Stomach (tissue), 9 donors: Measurements from ENCODE around the gene DSG4. TPM values are rescaled to one million over a fixed set of nuclear protein-coding genes. Genes with fewer than 3 reads are reported as not detected.

Experiments used
- DNase-seq, 2 donors: peaks; one replicate each; pipeline versions ENCODE4 v3.0.0 to v3.0.0-alpha.2; 2013 to 2019
- H3K27ac ChIP-seq, 5 donors: fragments of 200-600 bp in 4 of 5; sonication (generic) in 4 of 5; one replicate each; pipeline ENCODE4 v1.5.1; 2013 to 2019; ENCODE audit warnings: mild to moderate bottlenecking in 1 of 5, moderate library complexity in 1 of 5
- H3K27me3 ChIP-seq, 3 donors: fragments of 200-600 bp; sonication (generic); one replicate each; pipeline ENCODE4 v1.5.1; 2017 to 2019; ENCODE audit warnings: mixed run types in 1 of 3
- H3K36me3 ChIP-seq, 4 donors: fragments of 200-600 bp; sonication (generic); 1 replicate in 3 of 4; 2 replicates in 1 of 4; pipeline ENCODE4 v1.5.1; 2016 to 2019
- H3K4me1 ChIP-seq, 4 donors: fragments of 200-600 bp; sonication (generic); one replicate each; pipeline ENCODE4 v1.5.1; 2016 to 2019
- H3K4me3 ChIP-seq, 4 donors: fragments of 200-600 bp; sonication (generic) in 3 of 4; one replicate each; pipeline ENCODE4 v1.5.1; 2016 to 2019; ENCODE audit warnings: mild to moderate bottlenecking in 1 of 4
- H3K9me3 ChIP-seq, 4 donors: fragments of 200-600 bp; sonication (generic); one replicate each; pipeline ENCODE4 v1.5.1; 2016 to 2019
- EP300 ChIP-seq: sonication (generic); formaldehyde crosslinking; IDR thresholded peaks from one replicate; pipeline ENCODE4 v1.6.1; 2017; ENCODE audit warnings: antibody characterized with exemption
- POLR2A ChIP-seq, 4 donors: fragments of 450-650 bp; IDR thresholded peaks; one replicate each; pipeline ENCODE4 v1.6.1; 2016; ENCODE audit warnings: antibody characterized with exemption in 4 of 4, control low read depth in 2 of 4, mild to moderate bottlenecking in 1 of 4, moderate library complexity in 1 of 4
- POLR2AphosphoS5 ChIP-seq, 3 donors: sonication (generic); formaldehyde crosslinking; IDR thresholded peaks; one replicate each; pipeline ENCODE4 v1.6.1; 2016; ENCODE audit warnings: antibody characterized with exemption in 3 of 3
- WGBS, 5 donors: extraction: QIAGEN DNeasy Blood & Tissue Kit in 3 of 5; methylation state at CpG; one replicate each; pipeline versions ENCODE4 v1.1.5 to v1.1.7; 2013 to 2018; 5-methylcytosine and 5-hydroxymethylcytosine counted together
- intact Hi-C: fragments of 100-400 bp; cut with DNase I; formaldehyde crosslinking; loops from one replicate; pipeline ENCODE4 v1.15.1; 2023; ENCODE audit warnings: low total_unique reads
- polyA plus RNA-seq, 3 donors: library from polyadenylated mRNA; stranded (reverse); fragments of 200-250 nt; gene quantifications; one replicate each; pipeline ENCODE4 v1.2.3, GENCODE V29; 2013
- total RNA-seq, 5 donors: library from RNA; depleted of rRNA; stranded (reverse); fragments of >200 nt; gene quantifications; one replicate each; pipeline versions ENCODE4 v1.1.0 to v1.2.3, GENCODE V29; 2014 to 2016
- TF ChIP-seq, protein P1 (sequence below), 7 experiments: fragments of 450-650 bp in 4 of 7; fragments of 200-600 bp in 3 of 7; sonication (generic) in 3 of 7; IDR thresholded peaks; one replicate each; pipeline ENCODE4 v1.5.1; 2016 to 2019; ENCODE audit warnings: antibody characterized with exemption in 7 of 7, control low read depth in 2 of 7, mild to moderate bottlenecking in 1 of 7
- donor health status: healthy with polysubstance abuse.
- donor health status: Bipolar disorder and iron deficiency.
- donor health status: healthy.

The DSG4 gene
- total and polyA plus RNA-seq, 8 donors = 0.55 to 0.76 TPM; not detected in 6

DNA sequence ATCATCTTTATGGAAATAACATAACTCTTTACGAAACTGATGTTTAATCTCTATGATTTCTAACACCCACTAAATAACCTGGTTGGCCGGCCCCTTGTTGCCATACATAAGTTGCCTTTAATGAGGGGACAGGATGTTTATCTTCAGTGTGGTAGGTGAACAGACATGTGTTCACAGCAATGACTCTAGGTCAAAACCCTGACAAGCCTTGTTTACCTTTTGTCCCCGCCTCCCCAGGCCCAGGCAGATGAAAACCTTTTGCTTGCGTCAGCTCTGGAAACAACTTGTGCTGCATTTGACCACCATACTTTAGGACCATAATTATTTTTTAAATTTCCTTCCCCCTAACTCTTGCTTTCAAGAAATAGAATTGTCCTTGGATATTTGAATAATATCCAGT, 2.9 kb upstream of the DSG4 start:
- no peaks in the 10 kb centered on the region for H3K36me3 ChIP-seq
- no peaks in the 10 kb centered on the region for H3K4me1 ChIP-seq
- WGBS, 5 donors = 65 to 78% (median 69%) methylated on average over 4 of the region's 4 CpGs
- no peaks in the 10 kb centered on the region for H3K27me3 ChIP-seq
- intact Hi-C loops = no loop called here
- no peak for TF ChIP-seq POLR2AphosphoS5 (IDR thresholded peaks at IDR 0.05)
- TF ChIP-seq POLR2A (IDR thresholded peaks at IDR 0.05) = no peak
- TF ChIP-seq, protein P1, sequence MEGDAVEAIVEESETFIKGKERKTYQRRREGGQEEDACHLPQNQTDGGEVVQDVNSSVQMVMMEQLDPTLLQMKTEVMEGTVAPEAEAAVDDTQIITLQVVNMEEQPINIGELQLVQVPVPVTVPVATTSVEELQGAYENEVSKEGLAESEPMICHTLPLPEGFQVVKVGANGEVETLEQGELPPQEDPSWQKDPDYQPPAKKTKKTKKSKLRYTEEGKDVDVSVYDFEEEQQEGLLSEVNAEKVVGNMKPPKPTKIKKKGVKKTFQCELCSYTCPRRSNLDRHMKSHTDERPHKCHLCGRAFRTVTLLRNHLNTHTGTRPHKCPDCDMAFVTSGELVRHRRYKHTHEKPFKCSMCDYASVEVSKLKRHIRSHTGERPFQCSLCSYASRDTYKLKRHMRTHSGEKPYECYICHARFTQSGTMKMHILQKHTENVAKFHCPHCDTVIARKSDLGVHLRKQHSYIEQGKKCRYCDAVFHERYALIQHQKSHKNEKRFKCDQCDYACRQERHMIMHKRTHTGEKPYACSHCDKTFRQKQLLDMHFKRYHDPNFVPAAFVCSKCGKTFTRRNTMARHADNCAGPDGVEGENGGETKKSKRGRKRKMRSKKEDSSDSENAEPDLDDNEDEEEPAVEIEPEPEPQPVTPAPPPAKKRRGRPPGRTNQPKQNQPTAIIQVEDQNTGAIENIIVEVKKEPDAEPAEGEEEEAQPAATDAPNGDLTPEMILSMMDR (IDR thresholded peaks at IDR 0.05) = no peak
- no peak for TF ChIP-seq EP300
- no peak overlapping the region for H3K27ac ChIP-seq
- no peak for DNase-seq
- H3K9me3 ChIP-seq = no peaks in the 10 kb centered on the region
- no peak overlapping the region for H3K4me3 ChIP-seq

DNA sequence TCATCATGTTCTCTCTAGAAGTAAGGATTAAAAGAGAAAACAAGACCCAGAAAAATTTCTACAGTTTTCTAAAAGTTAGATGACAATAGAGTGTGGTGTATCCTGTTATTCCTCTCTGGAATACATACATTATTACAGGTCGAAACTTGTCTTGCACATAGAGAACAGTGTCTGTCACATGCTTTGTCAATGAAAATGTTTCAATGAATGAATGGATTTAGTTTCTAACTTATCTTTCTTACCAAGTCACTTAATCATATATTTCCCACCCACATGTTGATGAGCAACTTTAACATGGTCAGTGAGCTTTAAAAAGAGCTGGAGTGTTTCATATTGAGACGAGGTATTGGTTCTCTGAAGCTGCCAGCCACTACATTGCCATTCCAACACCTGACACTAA, 4.3 kb downstream of the DSG4 start:
- H3K9me3 ChIP-seq = no peaks in the 10 kb centered on the region
- no peaks in the 10 kb centered on the region for H3K27me3 ChIP-seq
- no peak overlapping the region for H3K27ac ChIP-seq
- no peak for DNase-seq
- H3K36me3 ChIP-seq = no peaks in the 10 kb centered on the region
- TF ChIP-seq POLR2AphosphoS5 (IDR thresholded peaks at IDR 0.05) (no peak), EP300 (no peak), POLR2A (IDR thresholded peaks at IDR 0.05) (no peak)
- TF ChIP-seq, protein P1 (IDR thresholded peaks at IDR 0.05) = no peak
- no peak overlapping the region for H3K4me3 ChIP-seq
- H3K4me1 ChIP-seq = no peaks in the 10 kb centered on the region
- intact Hi-C loops = no loop called here
- 84 to 95% (median 86%) methylated on average over 2 of the region's 2 CpGs for WGBS, 5 donors

DNA sequence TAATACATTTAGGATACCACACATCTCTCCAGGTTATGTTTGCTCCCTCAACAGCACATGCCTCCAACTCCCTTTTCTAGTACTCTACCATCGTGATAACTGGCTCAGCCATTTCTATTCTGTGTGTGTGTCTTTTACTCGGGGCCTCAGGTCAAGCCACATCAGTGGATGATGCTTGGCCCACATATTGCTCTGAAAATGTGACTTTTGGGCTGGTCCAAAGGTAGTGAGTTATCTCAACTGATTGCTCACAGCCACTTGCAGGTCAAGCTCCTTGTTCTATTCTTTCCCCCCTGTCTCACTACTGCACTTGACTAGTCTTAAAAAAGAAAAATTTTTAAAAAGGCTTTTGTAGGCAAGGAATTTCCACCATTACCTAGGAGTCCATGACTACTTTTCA, 5.5 kb downstream of the DSG4 start:
- DNase-seq = no peak
- WGBS, 5 donors = 73 to 93% (median 83%) methylated on average over 2 of the region's 2 CpGs
- Histone ChIP-seq H3K36me3 (no peaks in the 10 kb centered on the region), H3K9me3 (no peaks in the 10 kb centered on the region), H3K27ac (no peak overlapping the region), H3K4me3 (no peak overlapping the region), H3K27me3 (no peaks in the 10 kb centered on the region), H3K4me1 (no peaks in the 10 kb centered on the region)
- no peak for TF ChIP-seq POLR2AphosphoS5 (IDR thresholded peaks at IDR 0.05)
- TF ChIP-seq, protein P1 (IDR thresholded peaks at IDR 0.05) = no peak
- no peak for TF ChIP-seq POLR2A (IDR thresholded peaks at IDR 0.05)
- no peak for TF ChIP-seq EP300
- intact Hi-C loops = no loop called here

DNA sequence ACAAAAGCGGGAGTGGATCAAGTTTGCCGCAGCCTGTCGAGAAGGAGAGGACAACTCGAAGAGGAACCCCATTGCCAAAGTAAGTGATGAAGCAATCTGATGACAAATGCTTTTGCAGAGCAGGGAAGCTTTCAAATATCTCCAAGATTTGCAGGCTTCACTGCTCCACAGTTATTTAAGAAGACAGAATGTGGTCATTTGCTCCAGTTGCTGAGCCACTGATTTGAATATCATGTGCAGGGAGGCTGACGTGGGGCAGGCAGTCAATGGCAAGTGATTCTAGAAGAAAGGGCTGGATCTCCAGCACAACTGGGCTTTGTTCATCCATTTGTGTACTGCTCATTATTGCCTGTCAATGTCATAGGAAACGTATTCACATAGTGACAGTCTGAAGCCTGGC, 10.2 kb downstream of the DSG4 start:
- 77 to 89% (median 85%) methylated on average over 6 of the region's 6 CpGs for WGBS, 5 donors
- Histone ChIP-seq H3K27me3 (no peaks in the 10 kb centered on the region), H3K27ac (no peak overlapping the region), H3K9me3 (no peaks in the 10 kb centered on the region), H3K4me3 (no peak overlapping the region), H3K36me3 (no peaks in the 10 kb centered on the region), H3K4me1 (no peaks in the 10 kb centered on the region)
- no peak for DNase-seq
- intact Hi-C loops = no loop called here
- no peak for TF ChIP-seq POLR2A (IDR thresholded peaks at IDR 0.05)
- TF ChIP-seq POLR2AphosphoS5 (IDR thresholded peaks at IDR 0.05) = no peak
- TF ChIP-seq, protein P1 (IDR thresholded peaks at IDR 0.05) = no peak
- no peak for TF ChIP-seq EP300
